ENCODE results near the gene EXD3.

DNA sequence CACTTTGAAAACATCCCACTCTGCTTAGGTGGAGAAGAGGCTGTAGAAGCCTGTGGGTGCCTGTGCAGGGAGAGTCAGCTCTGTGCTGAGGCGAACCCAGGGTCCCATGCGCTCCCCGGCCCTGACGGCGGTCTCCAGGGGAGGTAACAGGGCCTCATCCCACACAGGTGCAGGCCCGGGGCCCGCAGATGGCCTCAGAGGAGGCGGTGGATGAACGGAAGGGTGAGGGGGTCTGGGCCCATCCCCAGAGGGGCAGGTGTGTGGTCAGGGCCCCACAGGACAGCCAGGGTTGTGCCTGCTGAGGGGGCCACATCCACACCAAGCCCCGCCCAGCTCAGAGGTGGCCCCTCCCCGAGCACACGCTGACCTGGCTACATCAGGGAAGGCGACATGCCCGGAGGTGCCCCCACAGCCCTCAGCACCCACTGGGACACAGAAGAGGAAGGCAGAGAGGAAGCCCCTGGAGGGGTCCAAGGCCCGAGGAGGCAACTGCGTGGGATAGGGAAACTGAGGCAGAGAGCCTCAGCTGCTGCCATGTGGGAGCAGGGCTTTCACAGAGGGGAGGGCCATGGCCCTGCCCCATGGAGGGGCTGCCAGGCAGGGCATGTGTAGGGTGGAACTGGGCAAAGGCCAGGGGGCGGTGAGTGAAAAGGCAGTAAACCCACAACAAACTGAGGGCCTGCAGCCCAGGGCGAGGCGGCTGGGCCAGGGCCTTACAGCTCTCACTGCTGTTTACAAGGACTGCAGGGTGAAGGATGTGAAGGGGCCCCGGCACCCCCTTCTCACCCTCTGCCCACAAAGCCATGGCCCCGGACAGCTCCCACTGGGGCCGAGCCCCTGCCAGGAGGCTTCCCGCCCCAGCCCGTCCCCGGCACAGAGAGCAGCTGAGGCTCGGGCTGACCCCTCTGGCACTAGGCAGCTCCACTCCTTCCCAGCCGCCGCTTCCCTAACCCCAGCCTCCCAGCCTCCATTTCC, 29.5 kb downstream of the EXD3 start:
- no peak for TF ChIP-seq CTCF (conservative IDR thresholded peaks at IDR 0.05 in 1 of 2, IDR thresholded peaks at IDR 0.05 in 1 of 2; ENCODE audit: low read depth in 1 of 2, low read length in 2 of 2)
- no peak for TF ChIP-seq EZH2 (IDR thresholded peaks at IDR 0.05; ENCODE audit: low read length, missing control alignments)
